Neural cell (in vitro differentiated cells): ENCODE results near the gene ETV3. TPM values are rescaled to one million over a fixed set of nuclear protein-coding genes. Genes with fewer than 3 reads are reported as not detected.

Source experiments
- H2AFZ ChIP-seq: fragments of 200-600, 300-800 bp; sonication (generic), shearing (Covaris generic); 2 replicates; pipeline ENCODE4 v1.6.0; 2014; ENCODE audit warnings: low read depth, mild to moderate bottlenecking, antibody characterized with exemption, low read length, moderate library complexity
- H3F3A ChIP-seq: fragments of 200-600 bp; shearing (Covaris generic); 2 replicates; pipeline ENCODE4 v1.6.1; 2016; ENCODE audit warnings: mild to moderate bottlenecking, moderate library complexity, mixed read lengths, antibody characterized with exemption, low read length; ENCODE audit not compliant: insufficient read depth, poor library complexity, severe bottlenecking
- H3K27ac ChIP-seq: fragments of 200-600, 300-800 bp; sonication (generic), shearing (Covaris generic); 2 replicates; pipeline ENCODE4 v1.5.1; 2014; ENCODE audit warnings: mild to moderate bottlenecking, low read length, moderate library complexity
- H3K27me3 ChIP-seq: fragments of 300-800, 200-600 bp; sonication (generic), shearing (Covaris generic); 2 replicates; pipeline ENCODE4 v1.6.0; 2014; ENCODE audit warnings: mild to moderate bottlenecking, low read depth, low read length, moderate library complexity; ENCODE audit not compliant: insufficient read depth
- H3K36me3 ChIP-seq: fragments of 300-800, 200-600 bp; sonication (generic), shearing (Covaris generic); 2 replicates; pipeline ENCODE4 v1.5.1; 2014; ENCODE audit warnings: mild to moderate bottlenecking, antibody characterized with exemption, low read length, moderate library complexity; ENCODE audit not compliant: insufficient read depth
- H3K4me2 ChIP-seq: fragments of 300-800, 200-600 bp; sonication (generic), shearing (Covaris generic); 2 replicates; pipeline ENCODE4 v1.6.0; 2014; ENCODE audit warnings: mild to moderate bottlenecking, low read length
- H3K4me3 ChIP-seq: fragments of 300-800, 200-600 bp; sonication (generic), shearing (Covaris generic); 2 replicates; pipeline ENCODE4 v1.5.1; 2014; ENCODE audit warnings: mild to moderate bottlenecking, low read length, moderate library complexity
- H3K79me2 ChIP-seq: fragments of 200-600 bp; shearing (Covaris generic); replicated peaks from 2 replicates; pipeline ENCODE4 v1.6.0; 2014; ENCODE audit warnings: mild to moderate bottlenecking, low read length, moderate library complexity; ENCODE audit not compliant: insufficient read depth
- H3K9ac ChIP-seq: fragments of 300-800, 200-600 bp; sonication (generic), shearing (Covaris generic); 2 replicates; pipeline ENCODE4 v1.6.1; 2016; ENCODE audit warnings: mild to moderate bottlenecking, low read length, mixed read lengths
- H3K9me2 ChIP-seq: fragments of 200-600 bp; shearing (Covaris generic); 2 replicates; pipeline ENCODE4 v1.6.1; 2016; ENCODE audit warnings: mild to moderate bottlenecking, low read length, mixed read lengths; ENCODE audit not compliant: insufficient read depth
- H3K9me3 ChIP-seq: fragments of 200-600, 300-800 bp; sonication (generic), shearing (Covaris generic); 2 replicates; pipeline ENCODE4 v1.6.1; 2016; ENCODE audit warnings: mild to moderate bottlenecking, mixed run types, low read length, moderate library complexity, mixed read lengths
- H4K20me1 ChIP-seq: fragments of 200-600 bp; shearing (Covaris generic); 2 replicates; pipeline ENCODE4 v1.6.1; 2016; ENCODE audit warnings: mild to moderate bottlenecking, mixed run types; ENCODE audit not compliant: insufficient read depth
- CTCF ChIP-seq: fragments of 450-650 bp; IDR thresholded peaks from 2 replicates; pipeline ENCODE4 v1.5.1; 2014; ENCODE audit warnings: antibody characterized with exemption, mild to moderate bottlenecking, moderate library complexity; ENCODE audit not compliant: poor library complexity, severe bottlenecking
- EP300 ChIP-seq: fragments of 450-650 bp; conservative IDR thresholded peaks from 2 replicates; pipeline ENCODE4 v1.6.1; 2014; ENCODE audit warnings: antibody characterized with exemption, mild to moderate bottlenecking, moderate library complexity; ENCODE audit not compliant: poor library complexity, severe bottlenecking
- EZH2 ChIP-seq: fragments of 200-600, 300-800 bp; shearing (Covaris generic), sonication (generic); IDR thresholded peaks from 2 replicates; pipeline ENCODE4 v1.6.1; 2014; ENCODE audit warnings: antibody characterized with exemption, low read length, borderline replicate concordance, mild to moderate bottlenecking; ENCODE audit not compliant: insufficient read depth, poor library complexity, severe bottlenecking
- MXI1 ChIP-seq: fragments of 450-650 bp; conservative IDR thresholded peaks from 2 replicates; pipeline ENCODE4 v1.6.1; 2014; ENCODE audit warnings: antibody characterized with exemption, mild to moderate bottlenecking; ENCODE audit not compliant: poor library complexity, severe bottlenecking
- POLR2AphosphoS5 ChIP-seq: IDR thresholded peaks from 2 replicates; pipeline ENCODE4 v1.6.1; 2012
- RAD21 ChIP-seq: fragments of 450-650 bp; conservative IDR thresholded peaks from 2 replicates; pipeline ENCODE4 v1.6.1; 2014; ENCODE audit warnings: antibody characterized with exemption, mild to moderate bottlenecking, moderate library complexity
- REST ChIP-seq: IDR thresholded peaks from 2 replicates; pipeline ENCODE4 v1.6.1; 2012; ENCODE audit warnings: borderline replicate concordance
- SMC3 ChIP-seq: fragments of 450-650 bp; conservative IDR thresholded peaks from 2 replicates; pipeline ENCODE4 v1.6.1; 2014; ENCODE audit warnings: antibody characterized with exemption, mild to moderate bottlenecking, moderate library complexity; ENCODE audit not compliant: poor library complexity
- TAF1 ChIP-seq: IDR thresholded peaks from 2 replicates; pipeline ENCODE4 v1.6.1; 2012; ENCODE audit warnings: low read depth
- polyA plus RNA-seq: library from polyadenylated mRNA; depleted of rRNA; stranded (reverse); fragments of >200 nt; gene quantifications from 2 replicates; pipeline ENCODE4 v1.2.3, GENCODE V29; 2014

Gene ETV3
- polyA plus RNA-seq, 1 donor from 2014 or later: 9.9 TPM

- H3K9me3 ChIP-seq: no peaks in the 10 kb centered on the region
- no peak overlapping the region for H3K4me2 ChIP-seq
- no peak overlapping the region for H3K9ac ChIP-seq
- H2AFZ ChIP-seq: no peak overlapping the region
- no peaks in the 10 kb centered on the region for H3K27me3 ChIP-seq
- H3K79me2 ChIP-seq: no peaks in the 10 kb centered on the region
- no peaks in the 10 kb centered on the region for H3K9me2 ChIP-seq
- no peak overlapping the region for H3K4me3 ChIP-seq
- no peaks in the 10 kb centered on the region for H4K20me1 ChIP-seq
- no peaks in the 10 kb centered on the region for H3F3A ChIP-seq
- no peak overlapping the region for H3K27ac ChIP-seq
- no peaks in the 10 kb centered on the region for H3K36me3 ChIP-seq
- TF ChIP-seq EZH2: no peak
- TF ChIP-seq SMC3: no peak
- no peak for TF ChIP-seq POLR2AphosphoS5
- TF ChIP-seq EP300: no peak
- no peak for TF ChIP-seq RAD21
Measured at GRCh38 chr1:157115429-157115838, 22.8 kb downstream of the ETV3 start.

- Histone ChIP-seq H3K4me2 (no peak overlapping the region), H3K36me3 (no peaks in the 10 kb centered on the region), H3K27ac (no peak overlapping the region), H3K79me2 (no peaks in the 10 kb centered on the region), H3K27me3 (no peaks in the 10 kb centered on the region), H3K9me2 (no peaks in the 10 kb centered on the region), H3K4me3 (no peak overlapping the region), H3F3A (no peaks in the 10 kb centered on the region), H4K20me1 (no peaks in the 10 kb centered on the region), H3K9ac (no peak overlapping the region), H2AFZ (no peak overlapping the region), H3K9me3 (no peaks in the 10 kb centered on the region)
- TF ChIP-seq REST (no peak), EZH2 (no peak), POLR2AphosphoS5 (no peak), RAD21 (no peak), CTCF (no peak), TAF1 (no peak), SMC3 (no peak), MXI1 (no peak), EP300 (no peak)
Measured at GRCh38 chr1:157114183-157115121, 23.7 kb downstream of the ETV3 start.
